ENCODE measurements around the gene LLGL1. TPM values are rescaled to one million over a fixed set of nuclear protein-coding genes. Genes with fewer than 3 reads are reported as not detected.

The LLGL1 gene
- total RNA-seq, 1 donor: 8.6 TPM

- Histone ChIP-seq H3K9me3 (ENCODE audit: low read depth, low read length) (no peaks in the 10 kb centered on the region), H3K4me1 (ENCODE audit: insufficient read depth, low read length) (no peaks in the 10 kb centered on the region), H3K27me3 (ENCODE audit: insufficient read depth, low read length) (no peaks in the 10 kb centered on the region), H3K4me3 (ENCODE audit: low read length) (no peak overlapping the region)
These were observed 59.9 kb downstream of the LLGL1 start for GRCh38 chr17:18285296-18285695.

- Histone ChIP-seq H3K9me3 (ENCODE audit: low read depth, low read length) (no peaks in the 10 kb centered on the region), H3K4me3 (ENCODE audit: low read length) (no peak overlapping the region), H3K27me3 (ENCODE audit: insufficient read depth, low read length) (no peaks in the 10 kb centered on the region), H3K4me1 (ENCODE audit: insufficient read depth, low read length) (peaks cover 10% of the 10 kb centered on the region)
These were observed 66.5 kb downstream of the LLGL1 start for GRCh38 chr17:18291718-18292540.

Other genes with a start within 250 kb of the LLGL1 start
- 19.9 TPM for gene ATPAF2, start 186.5 kb upstream of the LLGL1 start, total RNA-seq
- 3.1 TPM for gene GID4, start 186.2 kb upstream of the LLGL1 start, total RNA-seq
- 32.5 TPM for gene DRG2, start 137.7 kb upstream of the LLGL1 start, total RNA-seq
- gene MYO15A, start 116.9 kb upstream of the LLGL1 start, total RNA-seq: 0.84 TPM
- 97.9 TPM for gene ALKBH5, start 41.8 kb upstream of the LLGL1 start, total RNA-seq
- gene FLII, start 33.1 kb downstream of the LLGL1 start, total RNA-seq: 122 TPM
- 5.9 TPM for gene MIEF2, start 35.0 kb downstream of the LLGL1 start, total RNA-seq
- gene TOP3A, start 89.4 kb downstream of the LLGL1 start, total RNA-seq: 33.0 TPM
- gene SMCR8, start 89.7 kb downstream of the LLGL1 start, total RNA-seq: 55.6 TPM
- 3.1 TPM for gene SHMT1, start 137.9 kb downstream of the LLGL1 start, total RNA-seq
- gene EVPLL, start 152.1 kb downstream of the LLGL1 start, total RNA-seq: not detected

Measured in mononuclear cell (primary cell).